ENCODE measurements around the gene DYNC2H1. TPM values are rescaled to one million over a fixed set of nuclear protein-coding genes. Genes with fewer than 3 reads are reported as not detected.

DYNC2H1 gene
- total and polyA plus RNA-seq, 12 donors, result 2.2 to 5.9 (median 3.9) TPM

GRCh38 chr11:103434073-103434411, 324.8 kb downstream of the DYNC2H1 start:
- Histone ChIP-seq H3K4me3 (no peak overlapping the region), H3K9me3 (no peaks in the 10 kb centered on the region), H3K36me3 (peaks cover 0 to 8% (median 0%) of the 10 kb centered on the region in 9 donors), H3K4me1 (no peaks in the 10 kb centered on the region), H3K27me3 (no peaks in the 10 kb centered on the region), H3K27ac (no peak overlapping the region)
- TF ChIP-seq CTCF (IDR thresholded peaks at IDR 0.05), result no peak
- intact Hi-C loops (cut with DNase I), result no loop called here
- 2 to 77% methylated on average over 1 of the region's 1 CpG for WGBS, 2 donors
- ATAC-seq, result no peak
- no peak for DNase-seq

- intact Hi-C loops (cut with DNase I), result no loop called here
- no peak for DNase-seq
- H3K4me1 ChIP-seq, result no peaks in the 10 kb centered on the region
These were observed 327.0 kb downstream of the DYNC2H1 start for GRCh38 chr11:103436131-103436770.

GRCh38 chr11:103441021-103441420, 331.8 kb downstream of the DYNC2H1 start:
- DNase-seq (no peak), ATAC-seq (no peak)
- no peak overlapping the region for H3K4me3 ChIP-seq
- no peaks in the 10 kb centered on the region for H3K9me3 ChIP-seq
- peaks cover 0 to 8% (median 0%) of the 10 kb centered on the region in 9 donors for H3K36me3 ChIP-seq
- WGBS, 2 donors, result 78 to 84% methylated on average over 5 of the region's 5 CpGs
- H3K4me1 ChIP-seq, result no peaks in the 10 kb centered on the region
- no peak for TF ChIP-seq CTCF (IDR thresholded peaks at IDR 0.05)
- no peaks in the 10 kb centered on the region for H3K27me3 ChIP-seq
- no peak overlapping the region for H3K27ac ChIP-seq
- intact Hi-C loops (cut with DNase I), result no loop called here

More at GRCh38 chr11:103436131-103436770, 327.0 kb downstream of the DYNC2H1 start:
- no peak for ATAC-seq
- H3K4me3 ChIP-seq, result no peak overlapping the region
- 88 to 91% methylated on average over 3 of the region's 3 CpGs for WGBS, 2 donors
- peaks cover 0 to 8% (median 0%) of the 10 kb centered on the region in 9 donors for H3K36me3 ChIP-seq
- no peak for TF ChIP-seq CTCF (IDR thresholded peaks at IDR 0.05)
- no peak overlapping the region for H3K27ac ChIP-seq
- H3K27me3 ChIP-seq, result no peaks in the 10 kb centered on the region
- no peaks in the 10 kb centered on the region for H3K9me3 ChIP-seq

- ATAC-seq, result no peak
- DNase-seq, result no peak
- no peaks in the 10 kb centered on the region for H3K36me3 ChIP-seq
- no peaks in the 10 kb centered on the region for H3K4me1 ChIP-seq
- no peaks in the 10 kb centered on the region for H3K27me3 ChIP-seq
- H3K9me3 ChIP-seq, result no peaks in the 10 kb centered on the region
- intact Hi-C loops (cut with DNase I), result no loop called here
- no peak for TF ChIP-seq CTCF (IDR thresholded peaks at IDR 0.05)
- 59 to 85% methylated on average over 3 of the region's 3 CpGs for WGBS, 2 donors
- no peak overlapping the region for H3K4me3 ChIP-seq
- no peak overlapping the region for H3K27ac ChIP-seq
These were observed 339.7 kb downstream of the DYNC2H1 start for GRCh38 chr11:103448966-103449365.

Measured in heart right ventricle (tissue), 16 donors.